ACC112 (cell line): ENCODE measurements around the gene PPP5C.

Source experiments
- H2AFZ ChIP-seq: fragments of 200-600 bp; sonication (generic); one replicate; pipeline ENCODE4 v1.6.0; 2017; ENCODE audit warnings: antibody characterized with exemption, low read length; ENCODE audit not compliant: unreplicated experiment
- H3K27ac ChIP-seq: fragments of 200-600 bp; sonication (generic); 2 replicates; pipeline ENCODE4 v1.5.1; 2014; ENCODE audit warnings: low read depth, mild to moderate bottlenecking, antibody characterized with exemption, low read length, moderate library complexity
- H3K27me3 ChIP-seq: fragments of 200-600 bp; sonication (generic); 2 replicates; pipeline ENCODE4 v1.6.1; 2014; ENCODE audit warnings: mild to moderate bottlenecking, antibody characterized with exemption, low read length, moderate library complexity, mixed read lengths; ENCODE audit not compliant: insufficient read depth
- H3K36me3 ChIP-seq: fragments of 200-600 bp; sonication (generic); 2 replicates; pipeline ENCODE4 v1.6.1; 2016; ENCODE audit warnings: mild to moderate bottlenecking, antibody characterized with exemption, low read length, moderate library complexity, mixed read lengths; ENCODE audit not compliant: insufficient read depth
- H3K4me1 ChIP-seq: fragments of 200-600 bp; sonication (generic); one replicate; pipeline ENCODE4 v1.6.1; 2016; ENCODE audit warnings: low read length, mixed read lengths; ENCODE audit not compliant: insufficient read depth, unreplicated experiment, control insufficient read depth
- H3K4me3 ChIP-seq: fragments of 200-600 bp; sonication (generic); 2 replicates; pipeline ENCODE4 v1.5.1; 2014; ENCODE audit warnings: mild to moderate bottlenecking, low read depth, low read length
- H3K79me2 ChIP-seq: fragments of 200-600 bp; sonication (generic); one replicate; pipeline ENCODE4 v1.6.0; 2016; ENCODE audit warnings: low read length; ENCODE audit not compliant: control insufficient read depth, unreplicated experiment, insufficient read depth

Gene PPP5C

DNA sequence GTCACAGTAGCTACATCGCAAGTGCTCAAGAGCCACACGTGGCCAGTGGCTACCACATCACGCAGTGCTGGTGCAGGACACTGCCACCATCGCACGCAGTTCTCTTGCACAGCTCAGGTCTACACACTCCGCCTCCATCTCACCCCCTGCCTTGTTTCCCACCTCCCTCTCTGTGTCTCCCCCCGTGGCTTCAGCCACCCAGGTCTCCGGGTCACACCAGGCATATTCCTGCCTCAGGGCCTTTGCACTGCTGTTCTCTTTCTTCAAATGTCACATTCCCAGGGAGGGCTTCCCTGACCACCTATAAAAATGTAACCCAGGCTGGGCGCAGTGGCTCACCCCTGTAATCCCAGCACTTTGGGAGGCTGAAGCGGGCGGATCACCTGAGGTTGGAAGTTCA is 55.8 kb downstream of the PPP5C start:
- Histone ChIP-seq H3K36me3 (no peaks in the 10 kb centered on the region), H3K27me3 (no peaks in the 10 kb centered on the region), H3K4me3 (no peak overlapping the region), H3K27ac (no peak overlapping the region), H3K4me1 (no peaks in the 10 kb centered on the region), H3K79me2 (no peaks in the 10 kb centered on the region), H2AFZ (no peak overlapping the region)

DNA sequence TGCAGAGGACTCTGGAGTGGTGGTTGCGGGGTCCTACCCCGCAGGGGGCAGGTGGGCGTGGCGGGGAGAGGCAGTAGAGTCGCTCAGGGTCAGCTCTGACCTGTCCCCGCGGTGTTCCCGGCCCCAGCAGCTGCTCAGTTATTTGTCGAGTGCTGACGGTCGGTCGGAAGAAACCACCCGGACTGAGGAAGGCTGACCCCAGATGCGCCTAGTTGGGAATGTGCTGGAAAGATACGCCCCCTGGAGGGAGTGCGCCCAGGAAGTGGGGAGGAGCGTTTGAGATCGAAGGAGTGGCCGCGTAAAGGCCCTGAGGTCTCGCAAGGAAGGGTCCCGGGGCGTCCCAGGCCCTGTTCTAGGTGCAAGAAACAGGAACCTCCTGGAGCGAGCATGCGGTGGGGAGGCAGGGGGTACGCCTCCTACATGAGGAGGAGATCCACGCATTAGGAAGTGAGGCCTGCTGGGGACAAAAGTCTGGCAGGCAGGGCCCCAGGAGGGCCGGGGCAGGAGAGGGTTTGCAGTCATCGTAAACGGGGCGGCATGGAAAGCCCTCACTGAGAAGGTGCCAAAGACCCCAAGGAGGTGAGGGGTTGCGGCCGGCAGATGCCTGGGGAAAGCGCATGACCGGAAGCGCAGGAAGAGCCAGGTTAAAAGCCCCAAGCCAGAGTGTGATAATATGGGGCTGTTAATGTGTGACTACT is 57.3 kb downstream of the PPP5C start:
- Histone ChIP-seq H2AFZ (peak overlapping the region; percentile 22), H3K4me3 (peak overlapping the region; percentile 21), H3K4me1 (peaks cover 5% of the 10 kb centered on the region), H3K27ac (no peak overlapping the region), H3K27me3 (no peaks in the 10 kb centered on the region), H3K36me3 (no peaks in the 10 kb centered on the region), H3K79me2 (no peaks in the 10 kb centered on the region)

DNA sequence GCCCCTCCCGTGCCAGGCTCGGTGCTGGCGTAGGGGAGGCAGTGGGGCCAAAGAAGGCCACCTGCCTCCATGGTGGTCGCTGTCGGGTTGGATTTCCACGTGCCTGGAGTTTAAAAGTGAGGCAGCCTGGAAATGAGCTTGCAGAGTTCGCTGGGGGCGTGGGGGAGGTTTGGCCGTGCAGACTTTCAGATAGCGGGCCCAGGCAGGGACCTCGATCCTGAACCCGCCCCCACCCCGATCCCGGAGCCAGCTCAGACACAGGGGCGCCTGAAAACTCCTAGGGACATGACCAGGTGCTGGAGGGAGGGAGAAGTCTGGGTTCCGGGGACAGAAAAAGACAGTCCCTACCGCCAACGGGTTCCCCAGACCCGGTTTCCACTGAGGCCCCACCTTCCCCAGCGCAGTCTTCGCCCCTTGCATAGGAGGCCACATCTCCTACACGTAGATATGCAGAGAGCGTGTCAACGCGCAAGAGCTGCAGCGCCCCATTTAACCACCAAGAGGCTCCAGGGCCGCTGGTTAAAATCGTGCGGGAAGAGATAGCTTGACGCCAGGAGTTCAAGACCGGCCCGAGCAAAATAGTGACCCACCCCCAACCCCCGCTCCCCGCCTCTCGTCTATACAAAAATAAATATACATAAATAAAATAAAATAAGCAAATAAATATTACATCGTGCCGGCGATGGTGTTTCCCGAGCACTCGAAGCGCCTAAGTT is 58.0 kb downstream of the PPP5C start:
- no peak overlapping the region for H2AFZ ChIP-seq
- H3K4me1 ChIP-seq, result peaks cover 5% of the 10 kb centered on the region
- H3K27me3 ChIP-seq, result no peaks in the 10 kb centered on the region
- no peak overlapping the region for H3K27ac ChIP-seq
- H3K36me3 ChIP-seq, result no peaks in the 10 kb centered on the region
- no peak overlapping the region for H3K4me3 ChIP-seq
- H3K79me2 ChIP-seq, result no peaks in the 10 kb centered on the region

DNA sequence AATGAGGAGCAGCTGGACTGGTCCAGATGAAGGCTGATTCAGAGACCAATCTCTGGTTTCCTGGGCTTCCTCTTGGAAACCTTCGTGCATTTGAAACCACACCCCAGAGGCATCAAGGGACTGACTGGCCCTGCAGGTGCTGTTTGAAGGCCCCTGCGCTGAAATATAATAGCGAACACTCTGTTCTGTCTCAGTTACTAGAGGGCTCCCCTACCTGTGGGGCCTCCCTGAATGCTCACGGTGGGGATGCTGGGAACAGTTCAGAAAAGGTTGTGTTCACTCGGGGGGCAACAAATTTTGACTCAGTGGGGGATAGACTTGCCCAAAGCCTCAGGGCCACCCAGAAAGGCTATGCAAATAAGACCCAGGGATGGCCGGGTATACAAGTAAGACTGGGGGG is 60.1 kb downstream of the PPP5C start:
- Histone ChIP-seq H3K27ac (no peak overlapping the region), H3K4me1 (peaks cover 5% of the 10 kb centered on the region), H2AFZ (no peak overlapping the region), H3K4me3 (no peak overlapping the region), H3K27me3 (peaks cover under 1% of the 10 kb centered on the region; the same call in 1 of the 2 replicates), H3K36me3 (no peaks in the 10 kb centered on the region), H3K79me2 (peaks cover 4% of the 10 kb centered on the region)

DNA sequence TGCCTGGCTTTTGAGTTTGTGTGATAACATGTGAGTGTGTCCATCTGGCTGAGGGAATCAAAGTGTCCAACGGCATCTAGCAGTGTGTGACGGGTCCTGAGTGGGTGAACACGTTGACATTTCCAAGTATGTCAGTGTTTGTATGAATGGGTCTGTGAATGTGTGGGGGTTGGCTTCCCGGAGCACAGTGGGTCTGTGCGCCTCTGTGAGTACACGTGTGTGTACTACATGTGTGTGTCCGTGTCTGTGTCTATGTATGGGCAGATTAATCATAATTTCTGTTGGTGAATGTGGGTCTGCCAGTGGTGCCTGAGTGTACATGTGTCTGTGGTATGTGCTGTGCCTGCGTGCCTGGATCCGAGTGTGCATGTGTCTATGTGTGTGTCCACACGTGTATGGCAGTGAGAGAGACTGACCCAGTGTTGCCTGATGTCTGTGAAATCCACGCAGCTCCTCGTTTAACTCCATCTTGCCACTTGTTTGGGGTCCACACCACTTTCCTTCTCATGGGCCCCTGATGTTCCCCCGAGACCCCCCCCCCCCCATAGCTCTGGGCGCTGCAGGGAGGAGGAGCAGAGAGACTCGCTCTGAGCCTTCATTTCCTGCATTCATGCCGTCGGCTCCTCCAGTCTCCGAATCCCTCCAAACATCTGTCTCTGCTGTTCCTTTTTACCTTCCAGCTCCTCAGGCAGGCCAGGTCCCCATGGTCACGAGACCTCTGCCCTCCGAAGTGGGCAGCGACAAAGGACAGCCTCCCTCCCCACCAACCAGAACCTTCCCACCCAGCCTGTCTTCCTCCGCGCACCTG is 61.2 kb downstream of the PPP5C start:
- H3K27me3 ChIP-seq, result peaks cover 11% of the 10 kb centered on the region; the same call in 1 of the 2 replicates
- 0 out of 2 replicates have a peak overlapping the region, but pooled peaks have one; percentile 21 for H3K4me3 ChIP-seq
- H3K27ac ChIP-seq, result no peak overlapping the region
- H2AFZ ChIP-seq, result no peak overlapping the region
- H3K36me3 ChIP-seq, result no peaks in the 10 kb centered on the region
- H3K4me1 ChIP-seq, result peaks cover 5% of the 10 kb centered on the region
- peaks cover 8% of the 10 kb centered on the region for H3K79me2 ChIP-seq

DNA sequence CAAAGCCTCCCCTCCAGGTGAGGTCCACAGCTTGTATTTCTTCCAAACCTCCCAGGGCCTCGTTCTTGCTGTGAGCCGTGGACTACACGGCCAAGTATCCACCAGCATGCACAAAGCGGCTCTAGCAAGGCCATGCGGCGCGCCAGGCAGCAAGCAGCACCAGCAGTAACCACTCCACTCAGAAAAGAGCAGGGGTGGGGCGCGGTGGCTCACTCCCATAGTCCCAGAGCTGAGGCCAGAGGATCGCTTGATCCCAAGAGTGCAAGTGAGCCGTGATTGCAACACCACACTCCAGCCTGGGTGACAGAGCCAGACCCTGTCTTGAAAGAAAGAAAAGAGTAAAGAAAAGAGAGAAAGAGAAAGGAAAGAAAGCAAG is 61.8 kb downstream of the PPP5C start:
- 0 out of 2 replicates have a peak overlapping the region, but pooled peaks have one; percentile 21 for H3K4me3 ChIP-seq
- no peak overlapping the region for H3K27ac ChIP-seq
- H2AFZ ChIP-seq, result no peak overlapping the region
- H3K27me3 ChIP-seq, result peaks cover 12% of the 10 kb centered on the region; the same call in 1 of the 2 replicates
- H3K4me1 ChIP-seq, result peaks cover 5% of the 10 kb centered on the region
- H3K36me3 ChIP-seq, result no peaks in the 10 kb centered on the region
- H3K79me2 ChIP-seq, result peaks cover 8% of the 10 kb centered on the region

DNA sequence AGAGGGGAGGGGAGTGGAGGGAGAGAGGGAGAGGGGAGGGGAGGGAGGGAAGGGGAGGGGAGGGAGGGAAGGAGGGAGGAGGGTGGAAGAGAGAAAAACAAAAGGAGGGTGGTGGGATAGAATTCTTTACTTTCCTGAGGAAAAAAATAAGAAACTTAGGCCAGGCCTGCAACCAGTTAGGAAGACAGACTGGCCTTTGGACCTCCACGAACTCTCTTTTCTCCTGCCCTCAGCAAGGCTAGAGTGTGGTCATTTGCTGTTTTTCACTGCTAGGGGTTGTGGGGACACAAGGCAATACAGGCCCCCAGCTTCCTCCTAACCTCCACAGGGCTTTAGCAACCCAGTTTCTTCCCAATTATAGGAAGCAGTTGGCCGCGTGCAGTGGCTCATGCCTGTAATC is 62.3 kb downstream of the PPP5C start:
- H3K4me3 ChIP-seq, result no peak overlapping the region
- peaks cover 5% of the 10 kb centered on the region for H3K4me1 ChIP-seq
- peaks cover 12% of the 10 kb centered on the region; the same call in 1 of the 2 replicates for H3K27me3 ChIP-seq
- no peak overlapping the region for H3K27ac ChIP-seq
- no peaks in the 10 kb centered on the region for H3K36me3 ChIP-seq
- H3K79me2 ChIP-seq, result peaks cover 8% of the 10 kb centered on the region
- no peak overlapping the region for H2AFZ ChIP-seq

DNA sequence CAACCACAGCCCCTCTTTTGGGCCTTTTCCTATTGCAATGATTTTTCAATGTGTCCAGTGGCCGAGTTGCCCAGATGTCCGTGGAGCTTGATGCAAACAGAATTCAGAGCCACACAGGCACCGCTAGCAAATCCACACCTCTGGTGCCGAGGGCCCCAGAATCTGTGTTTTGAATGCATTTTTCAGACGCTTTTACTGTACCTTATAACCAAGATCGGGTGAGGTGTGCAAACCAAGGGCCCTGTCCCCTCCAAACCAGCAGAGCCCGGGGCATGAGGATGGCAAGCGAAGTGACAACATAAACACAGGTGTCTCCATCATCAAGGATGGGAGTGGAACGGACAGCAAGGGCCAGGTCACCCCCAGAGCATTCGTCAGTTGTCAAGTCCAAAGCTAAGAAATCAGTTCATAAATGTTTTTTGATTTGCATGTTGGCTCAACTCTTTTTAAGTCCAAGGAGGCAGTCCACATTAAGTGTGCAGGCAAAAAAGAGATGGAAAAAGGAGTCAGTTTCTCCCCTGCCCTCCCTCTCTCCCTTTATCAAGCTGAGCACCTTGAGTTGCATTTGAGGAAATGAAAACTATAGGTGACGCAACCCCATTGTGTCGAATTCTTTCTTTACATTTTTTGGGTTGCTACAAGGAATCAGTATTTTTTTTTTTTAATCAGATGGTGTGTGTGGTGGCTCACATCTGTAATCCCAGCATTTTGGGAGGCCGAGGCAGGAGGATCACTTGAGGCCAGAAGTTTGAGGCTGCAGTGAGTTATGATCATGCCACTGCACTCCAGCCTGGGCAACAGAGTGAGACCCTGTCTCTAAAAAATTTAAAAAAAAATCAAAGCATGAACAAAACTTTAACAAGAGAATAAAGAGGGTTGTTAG is 63.6 kb downstream of the PPP5C start:
- Histone ChIP-seq H3K27me3 (peaks cover 12% of the 10 kb centered on the region; the same call in 1 of the 2 replicates), H3K79me2 (peaks cover 8% of the 10 kb centered on the region), H3K27ac (no peak overlapping the region), H2AFZ (no peak overlapping the region), H3K4me3 (no peak overlapping the region), H3K4me1 (peaks cover 5% of the 10 kb centered on the region), H3K36me3 (no peaks in the 10 kb centered on the region)

DNA sequence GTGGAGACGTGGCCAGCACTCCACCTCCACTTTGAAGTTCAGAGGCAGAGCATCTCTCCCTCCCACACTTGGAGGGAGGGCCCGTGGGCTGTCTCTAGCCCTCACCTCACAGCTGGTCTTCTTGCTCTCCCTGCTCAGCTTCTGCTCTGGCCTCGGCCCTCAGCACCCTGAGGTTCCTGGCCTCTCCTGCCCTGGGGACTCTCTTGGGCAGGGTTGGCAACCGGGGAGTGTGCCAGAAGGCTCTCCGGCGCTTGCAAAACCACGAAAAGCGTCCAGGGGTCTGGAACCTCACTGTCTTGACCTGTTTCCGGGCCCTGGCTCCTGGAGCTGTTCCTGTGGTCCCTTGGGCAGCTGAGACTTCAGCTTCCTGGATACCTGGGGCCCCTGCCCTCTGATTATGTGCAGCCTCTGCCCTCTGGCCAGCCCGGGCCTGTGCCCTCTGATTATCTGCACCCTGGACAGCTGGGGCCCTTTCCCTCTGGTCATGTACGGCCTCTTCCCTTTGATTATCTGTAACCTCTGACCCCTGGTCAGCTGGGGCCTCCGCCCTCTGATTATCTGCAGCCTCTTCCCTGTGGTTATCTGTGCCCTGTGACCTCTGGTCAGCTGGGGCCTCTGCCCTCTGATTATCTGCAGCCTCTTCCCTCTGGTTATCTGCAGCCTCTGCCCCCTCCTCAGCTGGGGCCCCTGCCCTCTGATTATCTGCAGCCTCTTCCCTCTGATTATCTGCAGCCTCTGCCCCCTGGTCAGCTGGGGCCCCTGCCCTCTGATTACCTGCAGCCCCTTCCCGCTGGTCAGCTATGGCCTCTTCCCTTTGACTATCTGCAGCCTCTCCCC is 64.4 kb downstream of the PPP5C start:
- peaks cover 12% of the 10 kb centered on the region; the same call in 1 of the 2 replicates for H3K27me3 ChIP-seq

More for the DNA sequence above, 64.4 kb downstream of the PPP5C start:
- no peaks in the 10 kb centered on the region for H3K36me3 ChIP-seq
- no peak overlapping the region for H3K27ac ChIP-seq
- H2AFZ ChIP-seq, result no peak overlapping the region
- peak overlapping the region; percentile 77 for H3K4me3 ChIP-seq
- H3K79me2 ChIP-seq, result peaks cover 8% of the 10 kb centered on the region
- peaks cover 5% of the 10 kb centered on the region for H3K4me1 ChIP-seq
